Stimulated activated CD8-positive, alpha-beta memory T cell treated with anti-CD3 and anti-CD28 coated beads, Interleukin-15, amount 100 ng/mL, for 48 hours (primary cell): ENCODE data around the gene YWHAE.
"Not testable (repeated sequence)": the region's sequence is repeated elsewhere in the genome, so short reads cannot be mapped to it uniquely, and the experiment has no call there.

ENCODE experiments used
- DNase-seq, 2 donors: peaks; one replicate each; pipeline ENCODE4 v3.0.0-alpha.2; 2020; ENCODE audit warnings: low read depth in 2 of 2

The YWHAE gene

GRCh38 chr17:1399679-1400512 lies at the start of gene YWHAE:
YWHAE (minus strand) TSS chr17:1400222; CDS start chr17:1400110, 112 bp downstream.
- DNase-seq: peak; percentile 97

GRCh38 chr17:1449412-1449967 lies 49.5 kb upstream of the YWHAE start:
- DNase-seq: no peak

GRCh38 chr17:1447052-1447451 lies 47.0 kb upstream of the YWHAE start:
- no peak for DNase-seq

GRCh38 chr17:1446201-1446600 lies 46.2 kb upstream of the YWHAE start:
- no peak for DNase-seq

- DNase-seq: not testable (repeated sequence)
Observed at GRCh38 chr17:1445695-1446094, 45.7 kb upstream of the YWHAE start.

- DNase-seq: not testable (repeated sequence)
Observed at GRCh38 chr17:1442721-1443120, 42.7 kb upstream of the YWHAE start.

GRCh38 chr17:1442187-1442586 lies 42.2 kb upstream of the YWHAE start:
- no peak for DNase-seq

- no peak for DNase-seq
Observed at GRCh38 chr17:1440921-1441320, 40.9 kb upstream of the YWHAE start.

- DNase-seq: no peak
Observed at GRCh38 chr17:1438593-1439083, 38.6 kb upstream of the YWHAE start.

GRCh38 chr17:1435326-1435725 lies 35.3 kb upstream of the YWHAE start:
- no peak for DNase-seq

GRCh38 chr17:1434150-1434549 lies 34.1 kb upstream of the YWHAE start:
- DNase-seq: no peak

- DNase-seq: no peak
Observed at GRCh38 chr17:1431631-1432104, 31.6 kb upstream of the YWHAE start.

- no peak for DNase-seq
Observed at GRCh38 chr17:1423456-1424135, 23.6 kb upstream of the YWHAE start.

GRCh38 chr17:1422885-1423284 lies 22.9 kb upstream of the YWHAE start:
- DNase-seq: no peak

GRCh38 chr17:1421470-1421869 lies 21.4 kb upstream of the YWHAE start:
- no peak for DNase-seq

- no peak for DNase-seq
Observed at GRCh38 chr17:1420981-1421380, 21.0 kb upstream of the YWHAE start.

GRCh38 chr17:1420163-1420562 lies 20.1 kb upstream of the YWHAE start:
- DNase-seq: no peak

- not testable (repeated sequence) for DNase-seq
Observed at GRCh38 chr17:1418476-1418875, 18.5 kb upstream of the YWHAE start.

GRCh38 chr17:1416414-1416813 lies 16.4 kb upstream of the YWHAE start:
- no peak for DNase-seq

- DNase-seq: no peak
Observed at GRCh38 chr17:1414634-1415033, 14.6 kb upstream of the YWHAE start.

- no peak for DNase-seq
Observed at GRCh38 chr17:1414001-1414574, 14.1 kb upstream of the YWHAE start.

- no peak for DNase-seq
Observed at GRCh38 chr17:1413281-1413791, 13.3 kb upstream of the YWHAE start.
